WERI-Rb-1 (cell line): ENCODE results near the gene RPTOR.

Experiments used
- DNase-seq: peaks from one replicate; pipeline ENCODE4 v3.0.0-alpha.2; 2020
- H3K27ac ChIP-seq: fragments of 250-450 bp; sonication (Bioruptor Pico); 2 replicates; pipeline ENCODE4 v1.5.1; 2020; ENCODE audit warnings: mild to moderate bottlenecking, moderate library complexity
- H3K27me3 ChIP-seq: fragments of 250-450 bp; sonication (Bioruptor Pico); 2 replicates; pipeline ENCODE4 v1.5.1; 2021; ENCODE audit warnings: mild to moderate bottlenecking, low read depth, moderate library complexity; ENCODE audit not compliant: insufficient read depth, severe bottlenecking
- H3K36me3 ChIP-seq: fragments of 250-450 bp; sonication (Bioruptor Pico); 2 replicates; pipeline ENCODE4 v1.5.1; 2020; ENCODE audit warnings: mild to moderate bottlenecking, moderate library complexity
- H3K4me3 ChIP-seq: 2 replicates; pipeline ENCODE4 v1.5.1; 2011; ENCODE audit warnings: low read depth, mild to moderate bottlenecking, control low read depth, low read length
- H3K9me3 ChIP-seq: fragments of 250-450 bp; sonication (Bioruptor Pico); 2 replicates; pipeline ENCODE4 v1.5.1; 2021; ENCODE audit warnings: mild to moderate bottlenecking, moderate library complexity; ENCODE audit not compliant: severe bottlenecking
- TF ChIP-seq, protein P1 (sequence below): IDR thresholded peaks from 2 replicates; pipeline ENCODE4 v1.5.1; 2011; ENCODE audit warnings: low read depth, mild to moderate bottlenecking, control low read depth, inconsistent platforms, low read length

RPTOR gene

DNA sequence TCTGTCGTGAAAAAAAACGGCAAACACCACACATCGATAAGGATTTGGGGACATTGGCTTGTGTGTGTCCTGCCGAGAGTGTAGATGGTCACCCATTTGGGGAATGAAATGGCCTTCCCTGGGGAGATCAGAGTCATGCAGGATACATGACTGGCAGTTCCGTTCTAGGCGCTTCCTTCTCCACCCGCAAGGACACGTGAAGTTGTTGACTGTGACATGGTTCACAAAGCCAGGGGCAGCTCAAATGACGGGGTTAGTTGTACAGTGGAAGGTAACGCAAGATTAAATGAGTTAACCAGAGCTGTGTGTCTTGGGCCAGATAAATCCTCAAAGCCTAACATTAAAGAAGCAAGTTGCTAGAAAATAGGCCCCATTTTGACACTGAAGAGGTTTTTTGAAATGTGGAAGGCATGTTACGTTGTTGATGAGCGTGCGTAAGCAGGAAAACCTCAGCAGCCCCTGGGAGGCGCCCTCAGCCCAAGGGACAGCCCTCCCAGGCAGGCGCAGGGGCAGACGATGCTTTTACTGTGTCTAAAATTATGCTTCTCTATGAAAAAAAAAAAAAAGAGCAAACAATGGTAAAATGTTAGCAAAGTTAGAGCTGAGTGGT is 411.1 kb downstream of the RPTOR start:
- Histone ChIP-seq H3K9me3 (no peaks in the 10 kb centered on the region), H3K27me3 (no peaks in the 10 kb centered on the region), H3K27ac (no peak overlapping the region), H3K36me3 (peaks cover 34% of the 10 kb centered on the region), H3K4me3 (no peak overlapping the region)
- TF ChIP-seq, protein P1, sequence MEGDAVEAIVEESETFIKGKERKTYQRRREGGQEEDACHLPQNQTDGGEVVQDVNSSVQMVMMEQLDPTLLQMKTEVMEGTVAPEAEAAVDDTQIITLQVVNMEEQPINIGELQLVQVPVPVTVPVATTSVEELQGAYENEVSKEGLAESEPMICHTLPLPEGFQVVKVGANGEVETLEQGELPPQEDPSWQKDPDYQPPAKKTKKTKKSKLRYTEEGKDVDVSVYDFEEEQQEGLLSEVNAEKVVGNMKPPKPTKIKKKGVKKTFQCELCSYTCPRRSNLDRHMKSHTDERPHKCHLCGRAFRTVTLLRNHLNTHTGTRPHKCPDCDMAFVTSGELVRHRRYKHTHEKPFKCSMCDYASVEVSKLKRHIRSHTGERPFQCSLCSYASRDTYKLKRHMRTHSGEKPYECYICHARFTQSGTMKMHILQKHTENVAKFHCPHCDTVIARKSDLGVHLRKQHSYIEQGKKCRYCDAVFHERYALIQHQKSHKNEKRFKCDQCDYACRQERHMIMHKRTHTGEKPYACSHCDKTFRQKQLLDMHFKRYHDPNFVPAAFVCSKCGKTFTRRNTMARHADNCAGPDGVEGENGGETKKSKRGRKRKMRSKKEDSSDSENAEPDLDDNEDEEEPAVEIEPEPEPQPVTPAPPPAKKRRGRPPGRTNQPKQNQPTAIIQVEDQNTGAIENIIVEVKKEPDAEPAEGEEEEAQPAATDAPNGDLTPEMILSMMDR, result peak; percentile 16; the same call in 1 of the 2 replicates
- DNase-seq, result no peak

DNA sequence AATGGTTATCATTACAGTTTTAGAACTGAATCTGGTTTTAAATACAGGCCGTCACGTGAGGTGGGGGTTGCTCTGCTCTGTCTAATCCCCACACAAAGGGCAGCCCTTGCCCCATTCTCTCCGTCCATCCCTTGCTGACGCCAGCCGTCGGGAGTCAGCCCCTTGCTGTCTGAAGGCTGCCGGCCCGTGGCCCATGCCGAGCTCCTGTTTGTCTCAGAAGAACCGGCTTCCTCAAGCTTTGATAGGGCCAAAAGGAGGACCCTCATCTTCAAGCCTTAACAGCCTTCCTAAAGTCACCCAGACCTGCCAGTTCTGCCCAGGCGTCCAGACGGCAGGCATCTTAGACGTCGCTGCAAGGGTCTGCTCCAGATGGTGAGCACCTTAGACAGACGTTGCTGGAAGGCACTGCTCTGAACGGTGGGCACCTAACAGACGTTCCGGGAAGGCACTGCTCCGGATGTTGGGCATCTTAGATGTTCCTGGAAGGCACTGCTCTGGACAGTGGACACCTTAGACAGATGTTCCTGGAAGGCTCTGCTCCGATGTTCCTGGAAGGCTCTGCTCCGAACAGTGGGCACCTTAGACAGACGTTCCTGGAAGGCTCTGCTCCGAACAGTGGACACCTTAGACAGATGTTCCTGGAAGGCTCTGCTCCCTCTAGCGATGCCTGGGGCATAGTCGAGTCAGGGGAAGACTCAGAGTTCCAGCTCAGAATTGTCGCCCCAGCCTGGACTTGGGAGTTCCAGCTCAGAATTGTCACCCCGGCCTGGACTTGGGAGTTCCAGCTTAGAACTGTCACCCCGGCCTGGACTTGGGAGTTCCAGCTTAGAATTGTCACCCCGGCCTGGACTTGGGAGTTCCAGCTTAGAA is 411.9 kb downstream of the RPTOR start:
- H3K4me3 ChIP-seq, result no peak overlapping the region
- DNase-seq, result no peak
- peaks cover 27% of the 10 kb centered on the region for H3K36me3 ChIP-seq
- no peak overlapping the region for H3K27ac ChIP-seq
- no peaks in the 10 kb centered on the region for H3K27me3 ChIP-seq
- no peaks in the 10 kb centered on the region for H3K9me3 ChIP-seq
- TF ChIP-seq, protein P1, result no peak

DNA sequence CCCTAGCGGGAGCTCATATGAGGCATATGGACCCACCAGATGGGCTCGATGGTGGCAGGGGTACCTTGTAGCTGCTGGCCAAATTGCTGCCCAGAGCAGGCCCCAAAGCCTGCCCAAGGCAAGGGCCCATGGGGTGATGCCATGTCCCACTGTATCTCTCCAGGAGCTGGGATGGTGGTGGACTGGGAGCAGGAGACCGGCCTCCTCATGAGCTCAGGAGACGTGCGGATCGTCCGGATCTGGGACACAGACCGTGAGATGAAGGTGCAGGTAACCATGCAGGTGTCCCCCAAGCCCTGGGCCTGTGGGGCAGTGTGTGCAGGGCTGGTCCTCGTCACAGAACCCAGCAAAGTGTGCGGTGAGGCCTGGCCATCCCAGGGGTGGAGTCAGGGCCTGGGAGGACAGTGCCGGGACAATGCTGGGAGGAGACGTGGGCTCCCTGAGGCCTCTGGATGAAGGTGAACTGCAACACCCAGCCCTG is 412.9 kb downstream of the RPTOR start:
- no peak overlapping the region for H3K4me3 ChIP-seq

DNA sequence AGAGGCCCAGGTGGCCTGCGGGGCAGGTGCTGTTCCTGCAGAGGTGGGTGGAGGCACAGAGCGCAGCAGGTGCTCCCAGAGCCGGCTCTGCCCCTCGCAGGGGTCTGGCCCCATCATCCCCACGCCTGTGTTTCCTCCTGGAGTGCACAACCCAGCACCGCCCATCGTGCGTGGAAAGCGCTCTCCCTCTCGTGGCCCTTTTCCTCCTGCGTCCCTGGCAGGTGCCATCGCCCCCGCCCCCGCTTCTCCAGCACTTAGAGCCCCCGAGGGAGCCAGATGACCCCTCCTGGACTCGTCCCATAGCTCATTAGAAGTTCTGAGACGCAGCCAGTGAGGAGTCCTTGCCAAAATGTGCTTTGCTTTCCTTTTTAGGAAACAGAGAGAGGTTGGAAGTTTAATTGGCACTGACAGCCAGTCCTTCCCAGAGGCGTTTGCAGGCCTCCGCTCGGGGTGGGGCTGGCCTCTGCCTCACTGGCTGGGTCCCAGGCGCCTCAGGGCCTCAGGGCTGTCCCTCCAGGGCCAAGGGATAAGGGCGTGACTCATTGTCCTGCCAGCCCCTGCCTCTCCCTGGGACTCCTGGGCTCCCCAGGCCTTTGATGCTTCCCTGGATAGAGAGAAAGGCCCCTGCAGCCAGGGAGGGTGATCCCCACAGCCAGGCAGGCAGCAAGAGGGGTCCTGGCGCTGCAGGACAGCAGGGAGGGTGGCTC is 414.8 kb downstream of the RPTOR start:
- H3K27ac ChIP-seq, result peak overlapping the region; percentile 63
- H3K27me3 ChIP-seq, result no peaks in the 10 kb centered on the region
- TF ChIP-seq, protein P1, result no peak
- H3K4me3 ChIP-seq, result no peak overlapping the region
- H3K36me3 ChIP-seq, result peaks cover 19% of the 10 kb centered on the region
- no peaks in the 10 kb centered on the region for H3K9me3 ChIP-seq
- no peak for DNase-seq

More for the DNA sequence above, 412.9 kb downstream of the RPTOR start:
- peak overlapping the region; percentile 63 for H3K27ac ChIP-seq
- DNase-seq, result no peak
- H3K36me3 ChIP-seq, result peaks cover 23% of the 10 kb centered on the region
- no peaks in the 10 kb centered on the region for H3K27me3 ChIP-seq
- H3K9me3 ChIP-seq, result no peaks in the 10 kb centered on the region
- TF ChIP-seq, protein P1, result no peak

DNA sequence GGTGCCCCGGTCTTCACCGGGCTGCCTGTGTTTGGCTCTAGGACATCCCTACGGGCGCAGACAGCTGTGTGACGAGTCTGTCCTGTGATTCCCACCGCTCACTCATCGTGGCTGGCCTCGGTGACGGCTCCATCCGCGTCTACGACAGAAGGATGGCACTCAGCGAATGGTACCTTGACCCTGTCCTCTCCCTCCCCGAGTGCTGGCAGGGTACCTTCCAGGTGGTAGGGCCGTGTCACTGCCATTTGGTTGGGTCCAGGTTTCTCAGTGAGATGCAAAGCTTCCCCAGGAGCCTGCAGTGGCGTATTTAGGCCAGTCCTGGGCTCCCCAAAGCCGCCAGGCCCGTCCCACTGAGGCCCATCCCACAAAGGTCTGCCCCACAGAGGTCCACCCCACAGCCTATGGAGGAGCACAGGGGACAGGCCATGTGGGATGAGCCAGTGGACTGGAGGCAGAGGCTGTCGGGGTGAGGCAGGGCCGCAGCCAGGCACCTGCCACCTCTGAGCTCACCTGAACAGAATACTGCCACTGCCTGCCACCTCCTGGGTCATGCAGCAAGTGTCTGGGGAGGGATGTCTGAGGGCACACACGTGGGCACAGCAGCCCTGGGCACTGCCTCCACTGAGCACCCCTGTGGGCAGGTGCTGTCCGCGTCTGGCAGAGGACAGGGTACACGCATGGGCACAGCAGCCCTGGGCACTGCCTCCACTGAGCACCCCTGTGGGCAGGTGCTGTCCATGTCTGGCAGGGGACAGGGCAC is 415.6 kb downstream of the RPTOR start:
- TF ChIP-seq, protein P1, result no peak
- Histone ChIP-seq H3K4me3 (no peak overlapping the region), H3K36me3 (peaks cover 26% of the 10 kb centered on the region), H3K27ac (no peak overlapping the region; the same call in 1 of the 2 replicates), H3K9me3 (no peaks in the 10 kb centered on the region), H3K27me3 (no peaks in the 10 kb centered on the region)
- DNase-seq, result no peak
